ENCODE results near the gene PPP1R1B.
A peak's percentile ranks its signal among the peaks of the same experiment; 100 is the strongest.
"Not testable (repeated sequence)": the region's sequence is repeated elsewhere in the genome, so short reads cannot be mapped to it uniquely, and the experiment has no call there.

The PPP1R1B gene

DNA sequence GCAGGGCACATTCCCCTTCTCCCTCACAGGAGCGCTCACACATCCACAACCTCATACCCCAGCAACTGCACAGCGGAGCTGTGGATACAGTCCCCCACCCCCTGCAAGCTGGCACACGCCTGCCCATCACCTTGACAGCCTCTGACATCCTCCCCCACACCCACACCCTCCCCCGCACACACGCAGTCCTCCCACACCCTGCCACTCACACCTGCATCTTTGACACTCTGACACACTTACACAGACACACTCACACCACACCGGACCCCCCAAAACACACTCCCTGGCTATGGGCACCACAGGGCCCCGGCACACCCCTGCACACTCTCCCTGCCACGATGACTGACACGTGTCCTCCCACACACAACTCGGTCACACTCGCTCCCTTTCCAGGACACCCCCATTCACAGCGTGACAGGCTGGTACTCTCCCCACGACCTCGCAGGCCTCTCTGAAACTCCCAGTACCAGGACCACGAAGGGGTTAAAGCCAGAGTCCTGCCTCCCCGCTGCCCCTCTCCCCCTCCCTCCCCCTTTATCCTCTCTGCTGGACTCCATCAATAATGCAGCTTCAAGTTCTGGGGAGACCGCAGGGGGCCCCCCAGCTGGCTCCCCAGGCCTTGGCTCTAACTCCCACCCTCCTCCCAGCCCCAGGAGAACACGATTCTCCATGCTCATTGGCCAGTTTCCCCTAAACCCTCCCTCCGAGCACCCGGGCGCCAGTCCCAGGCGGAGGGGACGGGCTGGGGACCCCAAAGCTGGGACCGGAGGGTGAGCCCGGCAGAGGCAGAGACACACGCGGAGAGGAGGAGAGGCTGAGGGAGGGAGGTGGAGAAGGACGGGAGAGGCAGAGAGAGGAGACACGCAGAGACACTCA lies at the start of gene PPP1R1B:
Gene PPP1R1B, plus strand, starts transcription at position 782 of the 876 bp plus-strand sequence. CDS start 441 bp downstream, outside the sequence.
- DNase-seq, result no peak

DNA sequence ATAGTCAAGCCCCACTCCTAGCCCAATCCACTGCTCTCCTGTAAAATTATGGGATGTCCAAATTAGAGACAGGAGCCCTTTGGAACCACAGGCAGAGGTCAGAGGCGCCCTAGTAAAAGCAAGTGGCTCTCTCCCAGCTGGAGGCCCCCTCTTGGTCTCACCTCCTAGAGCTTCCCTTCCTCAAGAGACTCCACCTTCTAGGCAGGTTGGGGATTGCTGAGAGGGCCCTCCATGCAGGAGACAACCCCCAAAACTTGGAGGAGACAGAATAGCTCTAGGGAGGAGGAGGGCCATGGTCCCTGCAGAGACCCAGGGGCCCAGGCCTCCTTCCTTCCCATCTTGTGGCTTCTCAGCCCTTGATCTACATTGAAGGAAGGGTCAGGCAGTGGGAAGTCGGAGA lies 48.5 kb upstream of the PPP1R1B start:
- no peak for DNase-seq

DNA sequence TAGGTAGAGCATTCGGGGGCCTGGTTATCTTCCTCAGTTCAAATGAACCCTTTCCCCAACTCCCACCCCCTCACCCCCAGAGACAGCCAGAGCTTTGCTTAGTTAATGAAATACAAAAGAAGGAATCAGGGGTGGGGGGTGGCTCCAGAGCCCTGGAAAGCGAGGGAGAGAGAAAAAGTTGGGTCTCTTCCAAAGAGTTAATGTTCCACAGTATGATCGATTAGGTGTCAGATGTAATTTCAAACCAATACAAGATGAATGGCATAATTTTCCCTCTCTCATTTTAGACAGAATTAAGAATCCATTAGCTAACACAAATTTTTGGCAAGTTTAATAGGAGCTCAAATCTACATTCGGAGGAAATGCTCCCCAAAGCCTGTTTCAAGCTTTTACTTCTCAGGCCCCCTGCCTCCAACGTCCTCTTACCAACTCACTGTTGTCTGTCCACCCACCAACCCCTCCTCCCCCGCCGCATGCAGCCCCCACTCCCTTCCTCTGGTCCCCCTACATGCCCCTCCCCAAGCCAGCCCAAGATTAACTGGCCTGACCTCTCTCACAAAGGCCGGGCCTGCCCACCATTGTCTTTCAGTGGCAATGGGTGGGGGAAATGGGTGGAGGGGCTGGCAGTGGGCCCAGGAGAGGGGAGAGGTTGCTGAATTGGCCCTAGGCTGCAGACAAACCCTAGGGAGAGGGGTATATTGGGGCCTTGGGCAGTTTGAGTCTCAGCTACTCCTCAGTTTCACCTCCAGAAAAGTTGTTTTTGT lies 47.3 kb upstream of the PPP1R1B start:
- DNase-seq, result peak; percentile 26

DNA sequence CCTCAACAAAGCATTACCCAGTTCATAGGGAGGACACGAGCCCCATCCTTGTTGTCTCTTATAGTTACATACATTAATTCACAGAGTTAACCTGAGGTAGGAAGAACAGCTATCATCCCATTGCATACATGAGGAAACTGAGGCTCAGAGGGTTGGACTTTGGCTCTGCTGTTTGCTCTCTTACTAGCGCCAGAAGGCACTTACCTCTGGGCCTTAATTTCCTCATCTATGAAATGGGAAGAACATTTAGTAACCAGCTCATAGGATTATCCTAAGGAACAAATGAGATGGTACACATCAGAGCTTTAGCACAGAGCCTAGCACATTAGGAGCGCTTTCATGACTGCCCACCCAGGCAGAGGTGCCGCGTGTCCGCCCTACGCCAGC lies 46.7 kb upstream of the PPP1R1B start:
- DNase-seq, result no peak

DNA sequence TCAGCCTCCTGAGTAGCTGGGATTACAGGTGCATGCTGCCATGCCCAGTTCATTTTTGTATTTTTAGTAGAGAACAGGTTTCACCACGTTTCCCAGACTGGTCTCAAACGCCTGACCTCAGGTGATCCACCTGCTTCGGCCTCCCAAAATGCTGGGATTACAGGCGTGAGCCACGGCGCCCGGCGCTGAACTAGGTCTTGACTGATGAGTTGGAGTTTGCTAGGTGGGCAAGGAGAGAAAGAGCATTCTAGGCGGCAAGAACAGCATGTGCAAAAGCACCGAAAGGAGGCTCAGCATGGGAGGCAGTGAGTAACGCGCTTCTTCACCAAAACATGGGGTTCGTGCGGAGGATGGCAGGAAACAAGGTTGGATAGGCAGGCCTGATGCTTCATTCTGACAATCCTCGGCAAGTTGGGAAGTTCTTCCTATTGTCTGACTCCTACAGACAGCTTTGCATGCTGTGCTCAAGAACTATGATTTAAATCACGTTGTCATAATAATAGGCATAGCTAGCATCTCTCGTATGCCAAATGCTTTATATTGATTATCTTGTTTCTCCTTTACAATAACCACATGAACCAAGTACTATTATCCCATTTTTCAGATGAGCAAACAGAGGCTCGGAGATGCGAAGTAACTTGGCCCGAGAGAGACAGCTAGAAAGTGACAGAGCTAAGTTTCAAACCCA lies 45.5 kb upstream of the PPP1R1B start:
- no peak for DNase-seq

- no peak for DNase-seq
Observed at GRCh38 chr17:39581759-39582085, 45.0 kb upstream of the PPP1R1B start.

- DNase-seq, result no peak
Observed at GRCh38 chr17:39582658-39583057, 44.1 kb upstream of the PPP1R1B start.

- not testable (repeated sequence) for DNase-seq
Observed at GRCh38 chr17:39590180-39590579, 36.6 kb upstream of the PPP1R1B start.

GRCh38 chr17:39591958-39592954 lies 34.5 kb upstream of the PPP1R1B start:
- peak; percentile 25 for DNase-seq

GRCh38 chr17:39593371-39593770 lies 33.4 kb upstream of the PPP1R1B start:
- no peak for DNase-seq

DNA sequence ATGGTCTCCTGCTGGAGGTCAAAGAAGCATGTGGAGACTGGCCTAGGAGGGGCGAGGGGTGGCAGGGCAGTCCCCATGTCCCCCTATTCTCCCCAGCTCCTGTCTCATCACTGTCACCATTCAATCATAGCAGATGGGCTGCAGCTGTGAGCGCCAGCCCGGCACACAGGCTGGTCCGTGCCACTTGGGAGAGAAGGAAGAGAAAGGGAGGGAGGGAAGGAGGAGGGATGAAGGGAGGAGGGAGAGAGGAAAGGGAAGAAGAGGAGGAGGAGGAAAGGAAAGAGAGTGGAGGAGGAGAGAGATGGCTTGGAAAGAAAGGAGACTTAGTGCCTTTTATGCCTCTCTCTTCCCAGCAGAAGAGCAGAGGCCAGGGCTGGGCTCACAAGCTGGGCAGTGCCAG lies 31.5 kb upstream of the PPP1R1B start:
- no peak for DNase-seq

GRCh38 chr17:39595928-39596510 lies 30.7 kb upstream of the PPP1R1B start:
- DNase-seq, result no peak

DNA sequence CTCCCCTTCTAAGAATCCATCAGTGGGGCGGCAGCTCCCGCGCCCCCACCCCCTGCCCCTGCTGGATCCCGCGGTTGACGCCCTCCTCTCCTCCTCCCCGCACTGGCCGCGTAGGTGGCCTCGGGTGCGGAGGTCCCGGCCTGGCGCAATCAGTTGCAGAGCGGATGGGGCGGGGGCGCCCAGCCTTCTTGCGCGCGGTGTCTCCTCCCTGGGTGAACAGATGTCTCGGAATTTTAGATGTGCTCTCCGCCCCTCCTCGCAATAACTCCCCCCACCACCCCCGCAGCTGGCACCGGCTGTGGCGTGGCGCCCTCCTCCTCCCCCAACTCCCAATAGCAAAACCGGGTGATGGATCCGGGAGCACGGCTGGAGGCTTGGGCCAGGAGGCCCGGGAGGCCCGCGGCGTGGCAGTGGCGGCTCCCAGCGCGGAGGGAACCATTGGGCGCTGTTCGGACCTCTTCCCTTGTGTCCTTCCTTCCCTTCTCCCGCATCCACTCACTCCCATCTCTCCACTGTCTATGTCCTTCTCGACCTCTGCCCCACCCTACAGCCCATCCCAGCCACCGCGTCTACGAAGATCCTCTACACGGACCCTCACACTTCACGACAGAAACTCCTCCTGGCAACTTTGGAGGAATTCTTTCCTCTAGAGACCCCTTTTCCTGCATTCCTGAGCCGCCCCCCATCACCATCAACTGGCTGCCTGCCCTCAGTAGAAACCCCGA lies 30.0 kb upstream of the PPP1R1B start:
- DNase-seq, result no peak

GRCh38 chr17:39597372-39598046 lies 29.2 kb upstream of the PPP1R1B start:
- DNase-seq, result no peak

GRCh38 chr17:39598047-39598481 lies 28.7 kb upstream of the PPP1R1B start:
- DNase-seq, result no peak

GRCh38 chr17:39598630-39599003 lies 28.1 kb upstream of the PPP1R1B start:
- DNase-seq, result no peak

- DNase-seq, result no peak
Observed at GRCh38 chr17:39599004-39599664, 27.6 kb upstream of the PPP1R1B start.

DNA sequence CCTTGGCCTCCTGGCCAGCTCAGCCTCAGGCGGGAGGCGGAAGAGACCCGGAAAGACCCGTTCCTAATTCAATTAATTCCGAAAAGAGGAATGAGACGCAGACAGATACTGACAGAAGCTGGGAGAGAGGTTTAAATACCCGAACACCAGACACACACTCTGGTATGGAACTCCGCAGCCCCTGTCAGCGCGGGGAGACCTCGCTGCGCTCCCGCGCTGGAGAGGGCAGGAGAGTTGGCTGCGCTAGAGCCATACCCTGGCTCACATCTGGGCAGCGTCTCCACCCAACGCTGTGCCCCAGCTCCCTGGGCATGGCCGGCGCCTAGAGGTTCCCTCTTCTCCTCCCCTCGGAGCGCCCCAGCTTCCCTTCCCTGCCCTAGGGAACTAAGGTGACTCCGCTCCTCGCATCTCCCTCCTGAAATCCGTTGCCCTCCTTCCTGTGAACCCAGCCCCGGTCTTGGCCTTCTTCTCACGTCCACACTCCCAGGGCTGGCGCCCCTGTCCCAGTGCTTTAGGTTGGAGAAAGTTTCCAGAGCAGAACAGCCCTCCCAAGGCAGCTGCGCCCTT lies 27.0 kb upstream of the PPP1R1B start:
- no peak for DNase-seq

GRCh38 chr17:39600288-39600996 lies 26.3 kb upstream of the PPP1R1B start:
- DNase-seq, result no peak
